ENCODE data around the gene GNAO1.

Gene GNAO1

GRCh38 chr16:56401482-56401881, 210.2 kb downstream of the GNAO1 start:
- H3K9ac ChIP-seq (ENCODE audit: low read length): no peak overlapping the region
- no peaks in the 10 kb centered on the region for H3K4me1 ChIP-seq (ENCODE audit: insufficient read depth, low read length)
- H3K36me3 ChIP-seq (ENCODE audit: insufficient read depth, low read length): peaks cover 42% of the 10 kb centered on the region
- no peaks in the 10 kb centered on the region for H3K9me3 ChIP-seq (ENCODE audit: low read length)
- no peaks in the 10 kb centered on the region for H3K27me3 ChIP-seq (ENCODE audit: control insufficient read depth in 1 of 2, insufficient read depth in 2 of 2, low read length in 2 of 2)
- H3K4me3 ChIP-seq (ENCODE audit: low read depth in 1 of 2, low read length in 2 of 2): no peak overlapping the region
- no peak overlapping the region for H3K27ac ChIP-seq (ENCODE audit: low read depth, low read length)

- H3K36me3 ChIP-seq (ENCODE audit: insufficient read depth, low read length): peaks cover 49% of the 10 kb centered on the region
- H3K4me3 ChIP-seq (ENCODE audit: low read depth in 1 of 2, low read length in 2 of 2): no peak overlapping the region
- no peaks in the 10 kb centered on the region for H3K9me3 ChIP-seq (ENCODE audit: low read length)
- H3K27ac ChIP-seq (ENCODE audit: low read depth, low read length): no peak overlapping the region
- no peak overlapping the region for H3K9ac ChIP-seq (ENCODE audit: low read length)
- H3K4me1 ChIP-seq (ENCODE audit: insufficient read depth, low read length): no peaks in the 10 kb centered on the region
- no peaks in the 10 kb centered on the region for H3K27me3 ChIP-seq (ENCODE audit: control insufficient read depth in 1 of 2, insufficient read depth in 2 of 2, low read length in 2 of 2)
These were observed 214.8 kb downstream of the GNAO1 start for GRCh38 chr16:56405977-56406672.
